ENCODE data around the gene SUMO2. TPM values are rescaled to one million over a fixed set of nuclear protein-coding genes. Genes with fewer than 3 reads are reported as not detected.

The SUMO2 gene
- 67.1 and 67.9 TPM in 2 replicates for total RNA-seq

DNA sequence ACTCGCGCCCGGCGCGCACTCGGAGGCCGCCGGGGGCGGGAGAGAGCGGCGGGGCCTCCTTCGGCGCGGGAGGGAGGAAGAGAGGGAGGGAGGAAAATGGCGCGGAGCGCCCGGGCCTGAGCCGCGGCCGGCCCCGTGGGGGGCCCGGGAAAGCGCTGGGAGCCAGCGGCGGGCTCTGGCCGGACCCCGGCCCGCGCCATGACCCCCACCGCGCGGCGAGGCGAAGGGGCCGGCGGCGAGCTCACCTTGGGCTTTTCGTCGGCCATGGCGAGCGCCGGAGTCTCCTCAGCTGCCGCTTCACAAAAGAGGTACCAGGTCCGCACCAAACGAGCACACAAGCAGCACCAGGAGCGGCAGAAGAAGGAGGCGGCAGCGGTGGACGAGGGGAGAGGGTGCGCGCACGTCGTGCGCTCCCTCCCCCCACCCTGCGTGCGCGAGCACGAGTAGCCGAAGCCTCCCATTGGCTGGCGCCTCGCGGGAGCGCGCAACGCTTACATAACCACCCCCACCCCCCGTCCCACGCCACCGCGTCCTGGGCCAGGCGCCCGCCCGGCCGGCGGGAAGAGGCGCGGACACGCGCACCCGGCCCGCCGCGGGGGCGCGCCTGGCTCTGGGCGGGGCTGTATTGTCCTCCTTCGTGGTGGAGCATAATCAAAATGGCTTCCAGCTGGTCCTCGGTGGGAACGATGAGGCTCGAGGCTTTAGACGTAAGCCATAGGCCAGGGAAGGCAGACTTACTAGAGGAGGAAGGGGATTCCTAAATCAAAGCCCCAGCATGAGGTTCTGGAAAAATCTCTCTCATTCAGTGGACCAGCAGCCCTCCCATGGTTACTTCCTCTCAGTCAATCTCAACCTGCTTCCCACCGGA, at the start of gene SUMO2:
Gene SUMO2 (minus strand): TSS at position 391 of the 868 bp plus-strand sequence. CDS start 125 bp downstream, at position 266.

GRCh38 chr17:75205037-75205792, 22.5 kb upstream of the SUMO2 start, which contains the start of gene NUP85:
Gene NUP85, plus strand, starts transcription at chr17:75205679. Its CDS starts 83 bp downstream, at chr17:75205762.

DNA sequence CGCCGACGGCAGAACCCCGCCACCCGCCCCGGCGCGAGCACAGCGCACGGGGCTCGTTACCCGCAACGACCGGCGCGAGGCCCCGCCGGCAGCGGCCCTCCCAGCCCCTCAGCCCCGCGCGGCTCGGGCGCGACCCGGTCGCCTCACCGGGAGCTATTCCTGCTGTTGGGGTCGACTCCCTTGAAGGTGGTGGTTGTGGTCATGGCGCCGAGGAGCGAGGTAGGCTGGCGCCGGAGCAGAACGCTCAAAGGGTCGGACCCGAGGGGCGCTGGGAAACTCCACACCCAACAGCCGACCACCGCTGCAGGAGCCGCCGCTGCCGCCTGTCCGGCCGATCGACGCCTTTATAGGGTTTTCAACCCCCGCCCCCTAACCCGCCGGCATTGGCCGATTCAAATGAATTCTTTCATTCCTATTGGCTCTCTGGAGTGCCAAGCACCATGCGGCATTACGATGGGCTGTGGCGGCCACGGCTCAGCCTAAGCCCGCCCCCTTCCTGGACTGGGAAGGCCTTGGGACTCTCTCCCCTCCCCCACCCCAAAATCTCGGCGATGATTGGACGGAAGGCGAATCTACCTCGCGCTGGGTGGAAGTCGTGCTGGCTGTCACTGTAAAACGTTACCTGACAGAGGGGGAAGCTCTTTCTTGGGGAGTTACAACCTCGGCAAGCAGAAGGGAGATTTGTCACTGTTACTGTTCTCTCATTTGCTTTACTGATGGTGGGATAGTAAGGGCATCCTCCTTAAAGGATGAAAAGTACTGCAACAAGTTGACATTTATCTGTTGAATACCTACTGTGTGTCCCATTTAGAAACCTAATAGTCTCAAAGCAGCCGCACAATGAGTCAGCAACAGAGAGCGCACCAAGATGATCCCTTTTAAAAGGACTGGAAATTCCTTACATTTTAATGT, 28.3 kb downstream of the SUMO2 start, which contains the start of gene JPT1:
Gene JPT1 (minus strand): TSS at position 318 of the 912 bp plus-strand sequence. CDS start 115 bp downstream, at position 203.

GRCh38 chr17:75131278-75132017, 51.3 kb downstream of the SUMO2 start, which contains the start of gene NT5C:
Gene NT5C, minus strand, starts transcription at chr17:75131742. Its CDS starts 35 bp downstream, at chr17:75131707.

Other genes starting within 250 kb of the SUMO2 start
- not detected in 2 replicates for gene OTOP3, start 247.1 kb downstream of the SUMO2 start, total RNA-seq
- gene HID1, start 210.2 kb downstream of the SUMO2 start, total RNA-seq: 0.18 and 0.81 TPM in 2 replicates
- gene CDR2L, start 195.3 kb downstream of the SUMO2 start, total RNA-seq: 23.6 and 24.8 TPM in 2 replicates
- 27.1 and 29.5 TPM in 2 replicates for gene MRPL58, start 170.3 kb downstream of the SUMO2 start, total RNA-seq
- 271 and 283 TPM in 2 replicates for gene ATP5PD, start 136.0 kb downstream of the SUMO2 start, total RNA-seq
- 12.8 and 24.3 TPM in 2 replicates for gene KCTD2, start 135.7 kb downstream of the SUMO2 start, total RNA-seq
- 4.4 and 5.8 TPM in 2 replicates for gene SLC16A5, start 95.0 kb downstream of the SUMO2 start, total RNA-seq
- gene ARMC7, start 73.0 kb downstream of the SUMO2 start, total RNA-seq: 3.2 and 5.8 TPM in 2 replicates
- 70.3 and 89.7 TPM in 2 replicates for gene NT5C, start 51.2 kb downstream of the SUMO2 start, total RNA-seq
- 100 and 157 TPM in 2 replicates for gene JPT1, start 28.4 kb downstream of the SUMO2 start, total RNA-seq
- 19.1 and 27.9 TPM in 2 replicates for gene NUP85, start 22.7 kb upstream of the SUMO2 start, total RNA-seq
- 8.8 and 24.8 TPM in 2 replicates for gene GGA3, start 78.6 kb upstream of the SUMO2 start, total RNA-seq
- gene MRPS7, start 78.9 kb upstream of the SUMO2 start, total RNA-seq: 38.6 and 40.7 TPM in 2 replicates
- gene MIF4GD, start 88.3 kb upstream of the SUMO2 start, total RNA-seq: 2.9 and 4.7 TPM in 2 replicates
- gene SLC25A19, start 106.5 kb upstream of the SUMO2 start, total RNA-seq: 2.7 and 3.1 TPM in 2 replicates
- 60.8 and 61.7 TPM in 2 replicates for gene GRB2, start 222.7 kb upstream of the SUMO2 start, total RNA-seq

Data from cardiac atrium fibroblast (primary cell).